NCI-H1092 treated with DMSO at 0.1 percent for 48 hours (cell line): Measurements from ENCODE around the gene NELFE.
"Not testable (repeated sequence)": the region's sequence is repeated elsewhere in the genome, so short reads cannot be mapped to it uniquely, and the experiment has no call there.

Experiments used
- DNase-seq: peaks from one replicate; lab custom pipeline; 2025; lab: John Stamatoyannopoulos, UW

Gene NELFE

DNA sequence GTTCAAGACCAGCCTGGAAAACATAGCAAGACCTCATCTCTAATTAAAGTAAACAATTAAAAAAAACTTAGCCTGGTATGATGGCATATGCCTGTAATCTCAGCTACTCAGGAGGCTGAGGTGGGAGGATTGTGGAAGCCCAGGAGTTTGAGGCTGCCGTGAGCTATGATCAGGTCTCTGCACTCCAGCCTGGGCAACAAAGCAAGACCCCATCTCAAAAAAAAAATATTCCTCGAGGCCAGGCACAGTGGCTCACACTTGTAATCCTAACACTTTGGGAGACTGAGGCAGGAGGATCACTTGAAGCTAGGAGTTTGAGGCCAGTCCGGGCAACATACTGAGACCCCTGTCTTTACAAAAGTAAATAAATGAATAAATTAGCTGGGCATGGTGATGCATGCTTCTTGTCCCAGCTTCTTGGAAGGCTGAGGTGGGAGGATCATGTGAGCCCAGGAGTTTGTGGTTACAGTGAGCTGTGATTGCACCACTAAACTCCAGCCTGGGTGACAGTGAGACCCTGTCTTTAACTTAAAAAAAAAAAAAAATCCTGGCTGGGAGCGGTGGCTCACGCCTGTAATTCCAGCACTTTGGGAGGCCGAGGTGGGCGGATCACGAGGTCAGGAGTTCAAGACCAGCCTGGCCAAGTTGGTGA, 40.6 kb downstream of the NELFE start:
- no peak for DNase-seq

DNA sequence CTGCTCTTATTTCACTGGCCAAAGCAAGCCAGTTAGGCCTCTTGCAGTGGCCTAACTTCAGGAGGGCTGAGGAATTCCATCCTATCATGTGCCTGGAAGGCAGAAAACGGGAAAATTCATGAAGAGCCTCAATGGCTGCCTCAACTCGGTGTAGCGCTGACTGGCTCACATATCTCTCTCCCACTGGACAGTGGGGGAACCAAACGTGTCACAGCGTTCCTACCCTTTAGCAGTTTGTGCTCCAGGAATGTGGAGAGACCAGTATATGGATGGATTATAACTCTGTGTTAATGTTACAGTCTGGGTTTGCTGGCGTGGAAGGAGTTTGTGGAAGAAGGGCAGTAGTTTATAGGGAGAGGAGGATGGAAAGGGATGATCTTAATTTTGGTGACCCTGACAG, 43.0 kb downstream of the NELFE start:
- DNase-seq = no peak

DNA sequence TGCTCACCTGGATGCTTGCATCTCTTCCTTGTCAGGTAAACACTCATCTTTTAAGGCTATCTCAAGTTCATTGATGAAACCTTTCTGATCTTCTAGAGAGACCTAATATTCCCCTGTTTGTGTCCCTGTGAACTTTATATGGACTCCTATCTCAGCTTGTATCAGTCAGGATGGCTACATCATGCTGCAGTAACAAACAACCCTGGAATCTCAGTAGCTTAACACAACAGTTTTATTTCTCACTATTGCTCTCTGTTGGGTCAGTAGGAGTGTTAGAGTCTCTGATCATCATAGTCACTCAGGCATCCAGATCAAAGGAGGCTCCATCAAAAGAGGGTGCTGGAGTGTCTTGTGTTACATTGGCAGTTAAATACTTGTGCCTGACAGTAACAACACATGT, 43.4 kb downstream of the NELFE start:
- DNase-seq = no peak

DNA sequence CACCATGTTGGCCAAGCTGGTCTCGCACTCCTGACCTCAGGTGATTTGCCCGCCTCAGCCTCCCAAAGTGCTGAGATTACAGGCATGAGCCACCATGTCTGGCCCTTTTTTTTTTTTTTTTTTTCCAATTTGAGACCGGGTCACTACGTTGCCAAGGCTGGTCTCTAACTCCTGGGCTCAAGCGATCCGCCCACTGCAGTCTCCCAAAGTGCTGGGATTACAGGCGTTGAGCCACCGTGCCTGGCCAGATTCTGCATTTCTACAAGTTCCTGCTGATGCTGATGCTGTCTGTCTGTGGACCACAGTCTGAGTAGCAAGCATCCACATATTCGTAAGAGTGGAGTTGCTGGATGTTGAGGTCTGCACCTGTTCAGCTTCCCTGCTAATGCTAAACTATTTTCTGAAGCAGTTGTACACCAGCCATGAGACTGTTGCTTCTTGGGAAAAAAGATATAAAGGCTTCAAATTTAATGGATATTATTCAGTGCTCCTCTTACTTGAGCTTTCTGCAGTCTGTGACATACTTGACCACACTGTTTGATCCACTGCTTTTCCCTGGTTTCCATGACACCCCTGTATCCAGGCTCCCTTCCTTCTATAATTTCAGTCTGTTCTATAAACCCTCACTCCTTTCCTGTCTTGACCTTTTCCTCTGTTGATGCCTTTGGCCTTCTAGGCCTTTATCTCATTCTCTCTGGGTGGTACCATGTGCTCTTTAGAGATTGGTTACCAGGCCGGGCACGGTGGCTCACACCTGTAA, 46.8 kb downstream of the NELFE start:
- DNase-seq = no peak

DNA sequence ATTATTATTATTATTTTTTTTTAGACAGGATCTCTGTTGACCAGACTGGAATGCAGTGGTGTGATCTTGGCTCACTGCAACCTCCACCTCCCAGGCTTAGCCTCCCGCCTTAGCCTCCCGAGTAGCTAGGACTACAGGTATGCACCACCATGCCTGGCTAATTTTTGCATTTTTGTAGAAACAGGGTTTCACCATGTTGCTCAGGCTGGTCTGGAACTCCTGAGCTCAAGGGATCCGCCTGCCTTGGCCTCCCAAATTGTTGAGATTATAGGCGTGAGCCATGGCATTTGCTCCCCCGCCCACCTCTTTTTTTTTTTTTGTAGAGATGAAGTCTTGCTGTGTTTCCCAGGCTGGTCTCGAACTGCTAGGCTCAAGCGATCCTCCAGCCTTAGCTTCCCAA, 49.5 kb downstream of the NELFE start:
- DNase-seq = not testable (repeated sequence)

DNA sequence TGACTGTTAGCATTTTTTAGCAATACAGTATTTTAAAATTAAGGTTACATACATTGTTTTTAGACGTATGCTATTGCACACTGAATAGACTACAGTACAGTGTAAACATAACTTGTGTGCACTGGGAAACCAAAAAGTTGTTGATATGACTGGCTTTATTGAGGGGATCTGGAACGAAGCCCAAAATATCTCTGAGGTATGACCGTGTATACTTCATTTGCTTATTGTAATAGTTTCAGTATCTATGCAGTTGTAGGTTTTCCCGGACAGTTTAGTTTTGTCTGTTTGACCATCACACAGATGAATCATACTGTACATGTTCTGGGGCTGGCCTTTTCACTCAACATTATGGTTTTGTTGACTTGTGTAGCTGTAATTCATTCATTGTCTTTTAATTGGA, 50.0 kb downstream of the NELFE start:
- DNase-seq = no peak

DNA sequence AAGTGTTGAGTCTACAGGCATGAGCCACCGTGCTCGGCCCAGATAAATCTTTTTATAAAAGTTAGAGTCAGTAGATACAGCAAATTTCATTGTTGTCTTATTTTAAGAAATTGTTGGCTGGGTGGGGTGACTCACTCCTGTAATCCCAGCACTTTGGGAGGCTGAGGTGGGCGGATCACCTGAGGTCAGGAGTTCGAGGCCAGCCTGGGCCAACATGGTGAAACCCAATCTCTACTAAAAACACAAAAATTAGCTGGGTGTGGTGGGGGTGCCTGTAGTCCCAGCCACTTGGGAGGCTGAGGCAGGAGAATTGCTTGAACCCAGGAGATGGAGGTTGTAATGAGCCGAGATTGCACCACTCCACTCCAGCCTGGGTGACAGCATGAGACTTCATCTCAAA, 50.5 kb downstream of the NELFE start:
- DNase-seq = not testable (repeated sequence)

DNA sequence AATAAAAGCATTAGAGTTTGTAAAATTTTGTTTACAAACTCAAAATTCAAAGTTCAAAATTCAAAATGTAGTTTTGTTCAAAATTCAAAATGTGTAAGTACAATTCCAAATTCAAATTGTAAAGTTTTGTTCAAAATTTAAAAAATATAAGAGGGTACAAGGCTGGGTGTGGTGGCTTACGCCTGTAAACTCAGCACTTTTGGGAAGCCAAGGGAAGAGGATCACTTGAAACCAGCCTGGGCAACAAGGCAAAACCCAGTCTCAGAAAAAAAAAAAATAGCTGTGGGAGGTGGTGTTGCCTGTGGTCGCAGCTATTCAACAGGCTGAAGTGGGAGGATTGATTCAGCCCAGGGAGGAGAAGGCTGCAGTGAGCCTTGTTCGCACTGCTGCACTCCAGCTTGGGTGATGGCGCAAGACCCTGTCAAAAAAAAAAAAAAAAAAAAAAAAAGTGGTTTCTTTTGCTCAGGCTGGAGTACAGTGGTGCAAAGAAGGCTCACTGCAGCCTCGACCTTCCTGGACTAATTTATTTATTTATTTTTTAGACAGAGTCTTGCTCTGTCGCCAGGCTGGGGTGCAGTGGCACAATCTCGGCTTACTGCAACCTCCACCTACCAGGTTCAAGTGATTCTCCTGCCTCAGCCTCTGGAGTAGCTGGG, 51.5 kb downstream of the NELFE start:
- DNase-seq = no peak

DNA sequence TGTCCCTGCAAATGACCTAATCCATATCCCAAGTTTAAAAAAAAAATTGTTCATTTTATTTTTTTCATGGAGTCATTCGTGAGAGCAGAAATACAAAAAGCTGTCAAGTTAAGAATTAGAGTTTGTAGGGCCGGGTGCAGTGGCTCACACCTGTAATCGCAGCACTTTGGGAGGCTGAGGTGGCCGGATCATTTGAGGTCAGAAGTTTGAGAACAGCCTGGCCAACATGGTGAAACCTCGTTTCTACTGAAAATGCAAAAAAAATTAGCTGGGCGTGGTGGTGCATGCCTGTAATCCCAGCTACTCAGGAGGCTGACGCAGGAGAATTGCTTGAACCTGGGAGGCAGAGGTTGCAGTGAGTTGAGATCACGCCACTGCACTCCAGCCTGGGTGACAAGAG, 52.0 kb downstream of the NELFE start:
- not testable (repeated sequence) for DNase-seq

DNA sequence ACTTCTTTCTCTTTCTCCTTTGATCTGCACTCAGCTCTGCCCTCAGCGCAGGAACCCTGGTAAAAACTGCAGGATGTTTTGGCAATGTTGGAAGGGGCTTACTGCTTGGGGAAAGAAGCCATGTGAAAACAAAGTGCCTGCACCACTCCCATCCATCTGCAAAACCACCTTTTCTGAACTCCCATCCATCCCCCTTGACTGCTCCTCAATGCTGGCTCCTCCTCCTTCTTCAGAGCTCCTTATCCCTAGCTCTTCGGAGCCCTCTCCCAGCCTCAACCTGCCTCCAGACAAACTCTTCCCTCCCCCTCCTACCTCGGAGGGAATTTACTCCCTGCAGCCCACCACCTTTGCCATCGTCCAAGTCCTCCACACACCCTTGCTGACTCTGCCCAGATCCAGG, 52.6 kb downstream of the NELFE start:
- no peak for DNase-seq

DNA sequence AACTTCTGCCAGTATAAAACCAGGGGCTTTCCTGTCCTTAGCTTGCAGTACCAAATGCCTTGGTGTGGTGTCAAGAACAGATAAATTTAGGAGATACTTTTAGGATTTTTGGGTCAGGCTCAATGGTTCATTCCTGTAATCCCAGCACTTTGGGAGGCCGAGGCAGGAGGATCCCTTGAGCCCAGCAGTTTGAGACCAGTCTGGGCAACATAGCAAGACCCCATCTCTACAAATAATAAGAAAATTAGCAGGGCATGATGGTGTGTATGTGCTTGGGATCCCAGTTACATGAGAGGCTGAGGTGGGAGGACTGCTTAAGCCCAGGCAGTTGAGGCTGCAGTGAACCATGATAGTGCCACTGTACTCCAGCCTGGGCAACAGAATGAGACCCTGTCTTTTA, 53.7 kb downstream of the NELFE start:
- no peak for DNase-seq

DNA sequence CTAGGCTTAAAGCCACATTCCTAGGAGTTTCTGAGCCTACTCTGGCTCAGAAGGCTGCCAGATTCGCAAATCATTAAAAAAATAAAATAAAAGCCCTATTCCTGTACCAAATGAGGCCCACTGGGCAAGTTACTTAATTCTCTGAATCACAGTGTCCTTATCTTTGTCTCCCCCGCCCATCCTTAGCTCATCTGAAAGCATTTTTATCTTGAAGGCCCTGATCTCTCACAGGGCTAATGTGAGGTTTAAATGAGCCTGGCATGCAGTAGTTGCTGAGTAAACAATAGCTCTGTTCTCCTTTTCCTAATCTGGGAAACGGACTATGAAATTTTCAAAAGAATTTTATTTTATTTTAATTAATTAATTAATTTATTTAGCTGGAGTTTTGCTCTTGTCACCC, 54.8 kb downstream of the NELFE start:
- DNase-seq = no peak
